ENCODE data around the gene TMEM266.
"Not testable (repeated sequence)": the region's sequence is repeated elsewhere in the genome, so short reads cannot be mapped to it uniquely, and the experiment has no call there.

Gene TMEM266, protein sequence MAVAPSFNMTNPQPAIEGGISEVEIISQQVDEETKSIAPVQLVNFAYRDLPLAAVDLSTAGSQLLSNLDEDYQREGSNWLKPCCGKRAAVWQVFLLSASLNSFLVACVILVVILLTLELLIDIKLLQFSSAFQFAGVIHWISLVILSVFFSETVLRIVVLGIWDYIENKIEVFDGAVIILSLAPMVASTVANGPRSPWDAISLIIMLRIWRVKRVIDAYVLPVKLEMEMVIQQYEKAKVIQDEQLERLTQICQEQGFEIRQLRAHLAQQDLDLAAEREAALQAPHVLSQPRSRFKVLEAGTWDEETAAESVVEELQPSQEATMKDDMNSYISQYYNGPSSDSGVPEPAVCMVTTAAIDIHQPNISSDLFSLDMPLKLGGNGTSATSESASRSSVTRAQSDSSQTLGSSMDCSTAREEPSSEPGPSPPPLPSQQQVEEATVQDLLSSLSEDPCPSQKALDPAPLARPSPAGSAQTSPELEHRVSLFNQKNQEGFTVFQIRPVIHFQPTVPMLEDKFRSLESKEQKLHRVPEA

DNA sequence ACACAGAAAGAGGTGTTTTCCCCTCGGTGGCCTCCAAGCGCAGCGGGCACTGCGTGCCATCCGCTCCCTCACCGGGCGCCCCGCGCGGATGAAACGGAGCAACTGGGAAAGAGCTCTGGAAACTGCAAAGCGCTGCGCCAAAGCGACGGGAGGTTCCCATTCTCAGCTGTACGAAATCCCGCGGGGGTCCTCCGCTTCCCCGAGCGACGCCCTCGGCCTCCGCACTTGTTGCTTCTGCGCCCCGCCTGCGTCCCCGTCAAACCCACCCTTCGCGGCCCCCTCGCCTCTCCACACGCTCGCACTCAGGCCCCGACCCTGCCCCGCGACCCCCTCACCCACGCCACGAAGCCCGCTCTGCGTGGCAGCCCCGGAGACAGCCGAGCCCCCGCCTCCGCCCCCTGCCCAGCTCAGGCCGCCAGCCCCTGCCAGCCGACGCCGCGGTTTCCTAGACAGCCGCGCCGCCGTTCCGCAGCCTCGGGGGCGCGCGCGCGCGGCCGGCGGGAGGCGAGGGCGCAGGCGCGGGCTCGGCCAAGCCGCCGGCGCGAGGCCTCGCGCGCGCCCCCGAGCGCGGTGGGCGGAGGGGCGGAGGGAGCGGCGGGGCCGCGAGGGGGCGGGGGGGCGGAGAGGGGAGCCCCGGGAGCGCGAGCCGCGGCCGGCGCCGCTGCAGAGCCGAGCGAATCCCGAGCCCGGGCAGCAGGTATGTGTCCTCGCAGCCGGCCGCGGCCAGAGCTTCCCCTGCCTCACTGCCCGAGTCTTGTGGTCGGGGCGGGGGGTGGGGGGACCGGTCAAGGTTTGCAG lies at the start of gene TMEM266:
TMEM266 (plus strand) TSS at position 666 of the 798 bp plus-strand sequence. CDS start 74,279 bp downstream, outside the sequence.
- no peak for DNase-seq (ENCODE audit: extremely low read depth, low read depth)
- TF ChIP-seq, protein P1, sequence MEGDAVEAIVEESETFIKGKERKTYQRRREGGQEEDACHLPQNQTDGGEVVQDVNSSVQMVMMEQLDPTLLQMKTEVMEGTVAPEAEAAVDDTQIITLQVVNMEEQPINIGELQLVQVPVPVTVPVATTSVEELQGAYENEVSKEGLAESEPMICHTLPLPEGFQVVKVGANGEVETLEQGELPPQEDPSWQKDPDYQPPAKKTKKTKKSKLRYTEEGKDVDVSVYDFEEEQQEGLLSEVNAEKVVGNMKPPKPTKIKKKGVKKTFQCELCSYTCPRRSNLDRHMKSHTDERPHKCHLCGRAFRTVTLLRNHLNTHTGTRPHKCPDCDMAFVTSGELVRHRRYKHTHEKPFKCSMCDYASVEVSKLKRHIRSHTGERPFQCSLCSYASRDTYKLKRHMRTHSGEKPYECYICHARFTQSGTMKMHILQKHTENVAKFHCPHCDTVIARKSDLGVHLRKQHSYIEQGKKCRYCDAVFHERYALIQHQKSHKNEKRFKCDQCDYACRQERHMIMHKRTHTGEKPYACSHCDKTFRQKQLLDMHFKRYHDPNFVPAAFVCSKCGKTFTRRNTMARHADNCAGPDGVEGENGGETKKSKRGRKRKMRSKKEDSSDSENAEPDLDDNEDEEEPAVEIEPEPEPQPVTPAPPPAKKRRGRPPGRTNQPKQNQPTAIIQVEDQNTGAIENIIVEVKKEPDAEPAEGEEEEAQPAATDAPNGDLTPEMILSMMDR (IDR thresholded peaks at IDR 0.05; ENCODE audit: low read depth, low read length, missing control alignments): no peak
- peak within 1 kb of the TSS; percentile 40 for H3K4me3 ChIP-seq (replicated peaks; ENCODE audit: low read depth, low read length)

GRCh38 chr15:76010613-76011012 lies 49.2 kb upstream of the TMEM266 start:
- no peak for DNase-seq (ENCODE audit: extremely low read depth, low read depth)
- TF ChIP-seq, protein P1 (IDR thresholded peaks at IDR 0.05; ENCODE audit: low read depth, low read length, missing control alignments): no peak
- H3K4me3 ChIP-seq (replicated peaks; ENCODE audit: low read depth, low read length): no peak overlapping the region

DNA sequence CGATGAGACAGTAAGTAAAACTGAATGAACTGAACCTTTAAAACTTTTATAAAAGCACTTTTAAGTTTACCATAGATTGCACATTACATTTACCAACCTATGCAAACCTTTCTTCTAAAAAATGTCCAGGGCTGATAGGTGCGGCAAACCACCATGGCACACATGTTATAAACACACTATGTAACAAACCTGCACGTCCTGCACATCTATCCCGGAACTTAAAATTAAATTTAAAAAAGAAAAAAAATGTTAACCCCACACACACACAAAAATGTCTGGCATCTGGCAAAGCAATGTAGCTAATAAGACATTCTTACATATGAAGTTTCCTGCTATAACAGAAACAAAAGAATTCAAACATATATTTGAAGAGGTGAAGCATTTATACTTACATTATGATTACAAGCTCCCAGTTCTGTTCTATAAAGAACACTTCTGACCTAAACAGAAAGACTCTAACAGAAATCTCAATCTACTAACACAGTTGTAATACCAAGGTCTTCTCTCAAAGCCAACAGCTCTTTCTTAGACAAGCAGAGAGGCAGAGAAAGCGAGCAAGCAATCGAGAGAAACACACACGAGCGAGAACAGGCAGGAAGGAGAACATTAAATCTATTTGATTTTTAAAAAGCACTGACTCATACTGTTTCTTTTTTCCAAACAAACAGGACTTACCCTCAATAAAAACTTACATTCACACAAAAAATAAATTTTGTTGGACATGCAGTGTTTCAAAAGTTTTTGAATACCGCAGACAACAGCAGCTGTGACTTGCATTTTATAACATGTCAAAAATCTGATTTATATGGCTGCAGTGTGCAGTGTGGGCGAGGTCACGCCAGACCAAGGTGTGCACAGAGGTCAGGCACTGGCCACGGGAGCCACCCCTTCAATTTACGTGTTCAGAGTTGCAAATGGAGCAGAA lies 47.9 kb upstream of the TMEM266 start, which contains the start of gene NRG4:
NRG4 (minus strand) TSS at position 798 of the 925 bp plus-strand sequence. CDS start 1,194 bp downstream, outside the sequence.
- TF ChIP-seq, protein P1 (IDR thresholded peaks at IDR 0.05; ENCODE audit: low read depth, low read length, missing control alignments): no peak
- no peak for DNase-seq (ENCODE audit: extremely low read depth, low read depth)
- H3K4me3 ChIP-seq (replicated peaks; ENCODE audit: low read depth, low read length): no peak within 1 kb of the TSS

- not testable (repeated sequence) for H3K4me3 ChIP-seq (replicated peaks; ENCODE audit: low read depth, low read length); DNase-seq (ENCODE audit: extremely low read depth, low read depth)
Observed at GRCh38 chr15:76013470-76013869, 46.3 kb upstream of the TMEM266 start.

DNA sequence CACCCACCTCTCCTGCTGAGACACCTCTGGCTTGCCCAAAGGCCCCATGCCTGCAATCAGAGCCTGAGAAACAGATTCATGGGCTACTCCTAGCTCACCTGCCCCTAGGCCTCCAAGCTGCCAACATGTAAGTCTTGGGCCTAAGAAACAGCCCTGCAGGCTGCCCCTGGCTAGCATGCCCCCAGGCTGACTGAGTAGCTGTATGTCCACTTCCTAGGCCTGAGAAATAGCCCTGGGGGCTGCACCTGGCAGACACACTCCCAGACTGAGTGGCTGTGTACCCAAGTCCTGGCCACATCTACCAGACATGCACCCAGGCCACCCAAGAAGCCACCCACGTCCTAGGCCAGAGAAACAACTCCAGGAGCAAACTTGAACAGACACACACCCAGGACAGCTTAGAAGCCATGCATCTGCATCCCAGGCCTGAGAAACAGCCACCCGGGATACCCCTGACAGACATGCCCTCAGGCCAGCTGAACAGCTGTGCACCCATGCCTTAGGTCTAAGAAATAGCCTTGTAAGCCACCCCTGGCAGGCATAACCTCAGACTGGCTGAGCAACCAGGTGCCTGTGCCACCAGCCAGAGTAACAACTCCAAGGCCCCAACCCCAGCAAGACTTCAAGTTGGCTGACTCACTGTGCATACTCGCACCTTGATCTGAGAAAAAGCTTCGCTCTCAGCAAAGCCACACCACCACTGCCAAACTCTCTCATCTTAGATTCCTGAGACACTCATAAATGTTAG lies 35.6 kb upstream of the TMEM266 start:
- DNase-seq (ENCODE audit: extremely low read depth, low read depth): no peak
- TF ChIP-seq, protein P1 (IDR thresholded peaks at IDR 0.05; ENCODE audit: low read depth, low read length, missing control alignments): no peak
- no peak overlapping the region for H3K4me3 ChIP-seq (replicated peaks; ENCODE audit: low read depth, low read length)

DNA sequence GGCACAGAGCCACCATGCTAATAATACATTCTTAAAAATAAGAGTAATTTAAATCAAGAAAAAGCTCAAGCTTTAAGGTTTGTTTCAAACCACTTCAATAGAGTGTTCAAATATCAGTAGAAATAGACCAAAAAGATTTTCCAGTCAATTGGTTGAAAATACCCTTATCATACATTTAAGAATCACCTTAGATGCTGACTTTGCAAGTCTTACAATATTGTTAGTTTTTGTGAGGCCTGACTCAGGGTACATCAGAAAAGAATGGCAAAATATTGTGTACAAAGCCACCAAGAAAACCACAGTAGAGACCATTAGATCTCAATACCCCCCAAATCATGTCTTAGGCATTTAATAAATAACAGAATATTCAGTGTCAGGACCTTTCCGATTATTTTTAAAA lies 27.7 kb upstream of the TMEM266 start:
- H3K4me3 ChIP-seq (replicated peaks; ENCODE audit: low read depth, low read length): no peak overlapping the region
- DNase-seq (ENCODE audit: extremely low read depth, low read depth): no peak
- TF ChIP-seq, protein P1 (IDR thresholded peaks at IDR 0.05; ENCODE audit: low read depth, low read length, missing control alignments): no peak

All from HFF-Myc (cell line).